Fibroblast of lung (primary cell): ENCODE measurements around the gene PDLIM3. TPM values are rescaled to one million over a fixed set of nuclear protein-coding genes. Genes with fewer than 3 reads are reported as not detected.

Source experiments
- DNase-seq, 2 donors: peaks; one replicate each; pipeline versions ENCODE4 v3.0.0 to v3.0.0-alpha.2; 2010; ENCODE audit warnings: low read depth in 2 of 2
- H2AFZ ChIP-seq: 2 replicates; pipeline ENCODE4 v1.5.1; 2012; ENCODE audit warnings: low read length, control low read depth, inconsistent platforms
- H3K27ac ChIP-seq: 2 replicates; pipeline ENCODE4 v1.5.1; 2011; ENCODE audit warnings: low read length, control low read depth; ENCODE audit not compliant: insufficient read depth
- H3K27me3 ChIP-seq: 2 replicates; pipeline ENCODE4 v1.5.1; 2011; ENCODE audit warnings: mild to moderate bottlenecking, low read length; ENCODE audit not compliant: control insufficient read depth, insufficient read depth
- H3K36me3 ChIP-seq: 2 replicates; pipeline ENCODE4 v1.5.1; 2011; ENCODE audit warnings: low read length; ENCODE audit not compliant: control insufficient read depth, insufficient read depth
- H3K4me1 ChIP-seq: 2 replicates; pipeline ENCODE4 v1.5.1; 2011; ENCODE audit warnings: low read length; ENCODE audit not compliant: control insufficient read depth, insufficient read depth; ENCODE audit errors: extremely low read depth
- H3K4me2 ChIP-seq: 2 replicates; pipeline ENCODE4 v1.5.1; 2011; ENCODE audit warnings: low read length, control low read depth; ENCODE audit not compliant: insufficient read depth; ENCODE audit errors: extremely low read depth
- H3K4me3 ChIP-seq, 4 experiments: fragments of 200-600 bp in 1 of 4; sonication (generic) in 1 of 4; replicated peaks in 1 of 4; 2 replicates each; pipeline ENCODE4 v1.5.1; 2011 to 2016; ENCODE audit warnings: low read length in 4 of 4, low read depth in 3 of 4, mild to moderate bottlenecking in 3 of 4, control low read depth in 2 of 4, inconsistent platforms in 1 of 4, mixed read lengths in 1 of 4; ENCODE audit not compliant: insufficient read depth in 1 of 4; ENCODE audit errors: control extremely low read depth in 1 of 4
- H3K79me2 ChIP-seq: 2 replicates; pipeline ENCODE4 v1.5.1; 2012; ENCODE audit warnings: mild to moderate bottlenecking, low read length, inconsistent platforms; ENCODE audit not compliant: control insufficient read depth, insufficient read depth
- H3K9ac ChIP-seq: 2 replicates; pipeline ENCODE4 v1.5.1; 2011; ENCODE audit warnings: mild to moderate bottlenecking, low read length, control low read depth; ENCODE audit not compliant: insufficient read depth
- H3K9me3 ChIP-seq: 2 replicates; pipeline ENCODE4 v1.5.1; 2012; ENCODE audit warnings: low read depth, low read length; ENCODE audit not compliant: control insufficient read depth, insufficient read depth
- H4K20me1 ChIP-seq: 2 replicates; pipeline ENCODE4 v1.5.1; 2011; ENCODE audit warnings: low read length; ENCODE audit not compliant: control insufficient read depth, insufficient read depth; ENCODE audit errors: extremely low read depth
- CTCF ChIP-seq, 2 donors: IDR thresholded peaks in 1 of 2; conservative IDR thresholded peaks in 1 of 2; 1 replicate in 1 of 2; 2 replicates in 1 of 2; pipeline ENCODE4 v1.5.1; 2011 to 2012; ENCODE audit warnings: low read length in 2 of 2, control low read depth in 1 of 2, inconsistent platforms in 1 of 2, low read depth in 1 of 2, mild to moderate bottlenecking in 1 of 2
- EZH2 ChIP-seq: IDR thresholded peaks from 2 replicates; pipeline ENCODE4 v1.5.1; 2012; ENCODE audit warnings: low read length, control low read depth, mild to moderate bottlenecking; ENCODE audit errors: missing control alignments
- polyA plus RNA-seq, 2 donors: library from polyadenylated mRNA; depleted of rRNA in 1 of 2; stranded (reverse) in 1 of 2; unstranded in 1 of 2; fragments of >200 nt; gene quantifications; 2 replicates each; pipeline ENCODE4 v1.2.1, GENCODE V29; 2011 to 2012; ENCODE audit warnings: missing spikeins in 1 of 2
- total RNA-seq: library from RNA; depleted of rRNA; stranded (reverse); fragments of >200 nt; gene quantifications from 2 replicates; pipeline ENCODE4 v1.2.1, GENCODE V29; 2014

Gene PDLIM3
- total and polyA plus RNA-seq, 2 donors (not counting 1 experiment from before 2014, with no cell fraction given), result 8.7 to 20.8 TPM

- Histone ChIP-seq H3K9ac (no peak overlapping the region), H3K4me2 (no peak overlapping the region), H3K27ac (no peak overlapping the region), H3K27me3 (no peaks in the 10 kb centered on the region), H3K79me2 (no peaks in the 10 kb centered on the region), H2AFZ (no peak overlapping the region), H3K36me3 (no peaks in the 10 kb centered on the region), H3K9me3 (no peaks in the 10 kb centered on the region), H4K20me1 (no peaks in the 10 kb centered on the region), H3K4me3 (no peak overlapping the region), H3K4me1 (no peaks in the 10 kb centered on the region)
- no peak for TF ChIP-seq EZH2
- no peak for TF ChIP-seq CTCF (conservative IDR thresholded peaks at IDR 0.05 in 1 of 2, IDR thresholded peaks at IDR 0.05 in 1 of 2; ENCODE audit: low read depth in 1 of 2, low read length in 2 of 2)
- no peak for DNase-seq
Measured at GRCh38 chr4:185510806-185511205, 24.5 kb downstream of the PDLIM3 start.

- H3K36me3 ChIP-seq, result no peaks in the 10 kb centered on the region
- no peak for TF ChIP-seq CTCF (conservative IDR thresholded peaks at IDR 0.05 in 1 of 2, IDR thresholded peaks at IDR 0.05 in 1 of 2; ENCODE audit: low read depth in 1 of 2, low read length in 2 of 2)
- no peak for TF ChIP-seq EZH2
- no peaks in the 10 kb centered on the region for H4K20me1 ChIP-seq
- peaks cover 5% of the 10 kb centered on the region for H3K4me1 ChIP-seq
- DNase-seq, result no peak
- no peak overlapping the region for H3K4me2 ChIP-seq
- no peaks in the 10 kb centered on the region for H3K9me3 ChIP-seq
- H3K9ac ChIP-seq, result no peak overlapping the region
- no peak overlapping the region for H3K4me3 ChIP-seq
- H2AFZ ChIP-seq, result no peak overlapping the region
- H3K27ac ChIP-seq, result no peak overlapping the region
- no peaks in the 10 kb centered on the region for H3K27me3 ChIP-seq
- no peaks in the 10 kb centered on the region for H3K79me2 ChIP-seq
Measured at GRCh38 chr4:185508181-185508580, 27.1 kb downstream of the PDLIM3 start.

GRCh38 chr4:185506422-185506821 is 28.9 kb downstream of the PDLIM3 start:
- no peak for TF ChIP-seq CTCF (conservative IDR thresholded peaks at IDR 0.05 in 1 of 2, IDR thresholded peaks at IDR 0.05 in 1 of 2; ENCODE audit: low read depth in 1 of 2, low read length in 2 of 2)
- no peak for TF ChIP-seq EZH2
- Histone ChIP-seq H3K9ac (no peak overlapping the region), H3K27me3 (no peaks in the 10 kb centered on the region), H2AFZ (no peak overlapping the region), H3K4me3 (no peak overlapping the region), H3K9me3 (no peaks in the 10 kb centered on the region), H3K36me3 (no peaks in the 10 kb centered on the region), H4K20me1 (no peaks in the 10 kb centered on the region), H3K27ac (no peak overlapping the region), H3K4me1 (peaks cover 5% of the 10 kb centered on the region), H3K4me2 (no peak overlapping the region), H3K79me2 (no peaks in the 10 kb centered on the region)
- no peak for DNase-seq
